Ovary (tissue), 9 donors: ENCODE measurements around the gene MBNL2. TPM values are rescaled to one million over a fixed set of nuclear protein-coding genes. Genes with fewer than 3 reads are reported as not detected.

Source experiments
- DNase-seq, 5 donors: peaks; one replicate each; pipeline ENCODE4 v3.0.0-alpha.2; 2019 to 2020
- H3K27ac ChIP-seq, 2 donors: fragments of 200-600 bp; one replicate each; pipeline versions ENCODE4 v1.5.1 to v1.8.0; 2019 to 2022
- H3K27me3 ChIP-seq: fragments of 200-600 bp; one replicate; pipeline ENCODE4 v1.8.0; 2022
- H3K36me3 ChIP-seq: fragments of 200-600 bp; sonication (generic); one replicate; pipeline ENCODE4 v1.5.1; 2019
- H3K4me1 ChIP-seq: one replicate; pipeline ENCODE4 v1.8.1; 2013; ENCODE audit warnings: mild to moderate bottlenecking, moderate library complexity; ENCODE audit not compliant: insufficient read depth
- H3K4me3 ChIP-seq: fragments of 200-600 bp; sonication (generic); one replicate; pipeline ENCODE4 v1.5.1; 2017
- H3K9me3 ChIP-seq, 2 donors: fragments of 200-600 bp in 1 of 2; sonication (generic) in 1 of 2; one replicate each; pipeline versions ENCODE4 v1.5.1 to v1.8.1; 2013 to 2019; ENCODE audit warnings: mild to moderate bottlenecking in 1 of 2, moderate library complexity in 1 of 2
- EP300 ChIP-seq: sonication (generic); formaldehyde crosslinking; IDR thresholded peaks from one replicate; pipeline ENCODE4 v1.6.1; 2017; ENCODE audit warnings: antibody characterized with exemption
- POLR2A ChIP-seq: fragments of 450-650 bp; IDR thresholded peaks from one replicate; pipeline ENCODE4 v1.6.1; 2017; ENCODE audit warnings: antibody characterized with exemption, mild to moderate bottlenecking, moderate library complexity
- WGBS, 3 donors: extraction: QIAGEN DNeasy Blood & Tissue Kit in 1 of 3; methylation state at CpG; one replicate each; pipeline versions ENCODE4 v1.1.5 to v1.1.7; 2013 to 2017; 5-methylcytosine and 5-hydroxymethylcytosine counted together
- intact Hi-C, 4 donors: fragments of 100-400 bp; cut with DNase I; formaldehyde crosslinking; loops; one replicate each; pipeline versions ENCODE4 v1.11.0 to v1.15.1; 2022 to 2023
- polyA plus RNA-seq, 2 donors: library from polyadenylated mRNA; stranded (reverse); fragments of 200-250 nt in 1 of 2; fragments of 350-450 nt in 1 of 2; fragmentation: Illumina TruSeq in 1 of 2; extraction: RNeasy Lipid Tissue Mini Kit (QIAGEN cat#74804) in 1 of 2; gene quantifications; one replicate each; pipeline ENCODE4 v1.2.3, GENCODE V29; 2013 to 2014
- total RNA-seq, 7 donors: library from RNA; depleted of rRNA in 2 of 7; stranded (reverse); fragments of >200 nt in 2 of 7; fragmentation: NEBNext Ultra II Directional in 3 of 7; extraction: Animal tissue kit (Norgen Biotek cat#: 25700) in 3 of 7; gene quantifications; one replicate each; pipeline versions ENCODE4 v1.1.0 to v1.2.4, GENCODE V29; 2016 to 2023
- TF ChIP-seq, protein P1 (sequence below), 3 donors: fragments of 450-650 bp in 2 of 3; fragments of 200-600 bp in 1 of 3; IDR thresholded peaks; one replicate each; pipeline versions ENCODE4 v1.5.1 to v1.8.0; 2016 to 2022; ENCODE audit warnings: antibody characterized with exemption in 3 of 3, mild to moderate bottlenecking in 1 of 3
- donor health status: DM: no; HTN: no; CAD: no; lungs with moderate emphysema.
- donor health status: DM: no; HTN: no; CAD: no.
- donor health status: Bipolar disorder and iron deficiency.
- donor health status: DM: yes; HTN: yes; CAD: no.
- donor health status: DM: no; HTN: no; CAD: no.
- donor health status: DM: yes; HTN: yes; CAD: no.

MBNL2 gene
- total and polyA plus RNA-seq, 9 donors = 43.7 to 110 (median 92.1) TPM

DNA sequence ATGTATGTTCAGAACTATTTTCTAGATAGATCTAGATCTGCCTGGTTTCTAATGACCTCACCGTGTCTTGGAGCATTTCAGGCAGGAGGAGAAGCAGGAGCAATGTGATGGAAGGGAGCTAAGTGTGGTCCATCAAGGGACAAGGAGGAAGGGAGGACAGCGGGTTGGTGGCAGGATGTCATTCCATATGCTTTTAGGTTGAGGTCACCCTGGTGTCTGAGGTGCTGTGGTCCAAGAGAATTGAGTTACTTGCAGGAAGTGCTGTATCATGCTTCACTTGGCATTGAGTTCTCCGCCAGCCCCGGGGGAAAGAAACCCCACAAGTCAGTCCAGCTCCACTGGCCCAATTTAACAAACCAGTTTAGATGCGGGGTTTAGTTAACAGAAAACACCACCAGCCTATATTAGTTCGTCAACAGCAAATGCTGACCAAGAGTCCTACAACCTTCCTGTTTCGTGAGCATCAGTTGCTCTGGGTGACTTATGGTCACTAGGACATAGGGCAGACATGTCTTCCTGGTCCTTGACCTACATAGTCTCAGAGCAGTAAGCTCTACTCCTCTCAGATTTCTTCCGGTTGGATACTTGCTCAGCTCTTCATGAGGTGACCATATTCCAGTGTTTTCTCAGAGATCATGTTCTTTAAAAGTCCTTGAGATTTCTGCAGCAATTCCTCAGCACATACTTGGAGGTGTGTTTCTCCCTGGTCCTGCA lies 79.4 kb downstream of the MBNL2 start:
- WGBS, 3 donors = 84 to 89% (median 84%) methylated on average over 8 of the region's 8 CpGs
- Histone ChIP-seq H3K4me1 (peaks cover 17% of the 10 kb centered on the region), H3K27ac (no peak overlapping the region), H3K4me3 (no peak overlapping the region), H3K9me3 (no peaks in the 10 kb centered on the region), H3K36me3 (no peaks in the 10 kb centered on the region), H3K27me3 (no peaks in the 10 kb centered on the region)
- TF ChIP-seq, protein P1, sequence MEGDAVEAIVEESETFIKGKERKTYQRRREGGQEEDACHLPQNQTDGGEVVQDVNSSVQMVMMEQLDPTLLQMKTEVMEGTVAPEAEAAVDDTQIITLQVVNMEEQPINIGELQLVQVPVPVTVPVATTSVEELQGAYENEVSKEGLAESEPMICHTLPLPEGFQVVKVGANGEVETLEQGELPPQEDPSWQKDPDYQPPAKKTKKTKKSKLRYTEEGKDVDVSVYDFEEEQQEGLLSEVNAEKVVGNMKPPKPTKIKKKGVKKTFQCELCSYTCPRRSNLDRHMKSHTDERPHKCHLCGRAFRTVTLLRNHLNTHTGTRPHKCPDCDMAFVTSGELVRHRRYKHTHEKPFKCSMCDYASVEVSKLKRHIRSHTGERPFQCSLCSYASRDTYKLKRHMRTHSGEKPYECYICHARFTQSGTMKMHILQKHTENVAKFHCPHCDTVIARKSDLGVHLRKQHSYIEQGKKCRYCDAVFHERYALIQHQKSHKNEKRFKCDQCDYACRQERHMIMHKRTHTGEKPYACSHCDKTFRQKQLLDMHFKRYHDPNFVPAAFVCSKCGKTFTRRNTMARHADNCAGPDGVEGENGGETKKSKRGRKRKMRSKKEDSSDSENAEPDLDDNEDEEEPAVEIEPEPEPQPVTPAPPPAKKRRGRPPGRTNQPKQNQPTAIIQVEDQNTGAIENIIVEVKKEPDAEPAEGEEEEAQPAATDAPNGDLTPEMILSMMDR (IDR thresholded peaks at IDR 0.05) = no peak
- no peak for DNase-seq
- intact Hi-C loops = no loop called here

DNA sequence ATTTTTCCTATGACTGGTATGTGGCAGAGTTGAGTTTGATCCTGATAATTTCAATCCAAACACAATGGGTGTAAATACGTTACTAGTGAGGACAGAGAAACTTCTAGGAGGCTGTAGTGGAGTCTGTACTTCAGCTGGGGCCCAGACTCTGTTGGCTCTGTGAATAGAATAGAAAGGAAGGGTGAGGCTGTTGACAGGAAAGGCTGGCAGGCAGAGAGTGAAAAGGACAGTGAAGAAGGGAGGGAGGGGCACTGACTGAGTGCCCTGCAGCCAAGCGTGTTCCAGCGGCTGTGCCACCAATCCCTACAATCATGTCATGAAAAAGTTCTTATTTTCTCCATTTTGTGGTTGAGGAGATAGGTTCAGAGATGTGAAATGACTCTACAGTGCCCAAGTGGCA lies 80.5 kb downstream of the MBNL2 start:
- intact Hi-C loops = no loop called here
- TF ChIP-seq, protein P1 (IDR thresholded peaks at IDR 0.05) = no peak
- TF ChIP-seq EP300 (no peak), POLR2A (no peak)
- Histone ChIP-seq H3K27ac (no peak overlapping the region), H3K27me3 (no peaks in the 10 kb centered on the region), H3K36me3 (no peaks in the 10 kb centered on the region), H3K4me1 (peaks cover 14% of the 10 kb centered on the region), H3K9me3 (no peaks in the 10 kb centered on the region), H3K4me3 (no peak overlapping the region)
- WGBS, 3 donors = 87 to 96% (median 89%) methylated on average over 3 of the region's 3 CpGs
- no peak for DNase-seq

DNA sequence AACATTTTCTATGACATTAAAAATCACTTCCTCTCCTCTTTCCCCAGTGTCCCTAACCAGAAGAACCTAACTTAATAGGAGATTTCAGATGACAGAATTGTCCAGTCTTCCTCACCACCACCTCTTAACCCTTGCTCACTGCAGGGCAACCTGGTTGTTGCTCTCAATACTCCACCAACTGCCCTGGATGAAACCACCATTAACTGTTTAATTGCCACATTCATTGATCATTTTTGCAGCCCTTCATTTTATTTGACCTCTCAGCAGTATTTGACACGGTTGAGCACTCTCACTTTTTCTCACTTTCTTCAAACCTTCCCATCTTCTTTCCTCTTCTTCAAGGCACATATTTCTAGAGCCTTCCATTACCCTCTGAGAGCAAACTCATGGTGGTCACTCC lies 84.0 kb downstream of the MBNL2 start:
- Histone ChIP-seq H3K36me3 (no peaks in the 10 kb centered on the region), H3K4me1 (peaks cover 21% of the 10 kb centered on the region), H3K27me3 (no peaks in the 10 kb centered on the region), H3K4me3 (no peak overlapping the region), H3K9me3 (no peaks in the 10 kb centered on the region), H3K27ac (no peak overlapping the region)
- TF ChIP-seq POLR2A (no peak), EP300 (no peak)
- TF ChIP-seq, protein P1 (IDR thresholded peaks at IDR 0.05) = no peak
- WGBS, 3 donors = 86 to 94% (median 94%) methylated on average over 1 of the region's 1 CpG
- DNase-seq = no peak
- intact Hi-C loops = no loop called here

DNA sequence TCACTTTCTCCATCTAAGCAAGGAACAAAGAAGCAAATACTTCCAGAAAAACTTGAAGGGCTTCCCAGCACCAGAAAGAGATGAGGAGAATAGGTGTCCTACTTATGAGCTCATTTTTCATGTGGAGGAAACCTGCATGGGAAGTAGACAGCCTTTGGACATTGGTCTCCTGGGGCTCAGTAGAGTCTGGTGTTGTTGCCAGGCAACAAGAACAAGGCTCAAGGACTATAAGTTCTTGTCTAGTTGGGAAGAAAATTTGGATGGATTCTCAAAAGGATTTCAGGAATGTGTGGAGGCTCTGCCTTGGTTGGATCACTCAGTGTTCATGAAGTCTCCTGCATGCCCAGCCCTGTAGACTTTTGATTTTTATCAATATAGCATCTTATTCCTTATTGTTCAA lies 84.5 kb downstream of the MBNL2 start:
- Histone ChIP-seq H3K27me3 (no peaks in the 10 kb centered on the region), H3K4me3 (no peak overlapping the region), H3K36me3 (no peaks in the 10 kb centered on the region), H3K9me3 (no peaks in the 10 kb centered on the region), H3K27ac (no peak overlapping the region), H3K4me1 (peaks cover 16% of the 10 kb centered on the region)
- intact Hi-C loops = no loop called here
- DNase-seq = no peak
- TF ChIP-seq POLR2A (no peak), EP300 (no peak)
- TF ChIP-seq, protein P1 (IDR thresholded peaks at IDR 0.05) = no peak
